ENCODE results near the gene CACNA1H. TPM values are rescaled to one million over a fixed set of nuclear protein-coding genes. Genes with fewer than 3 reads are reported as not detected.

The CACNA1H gene
- total RNA-seq, 4 donors from 2014 or later = 133 to 330 (median 173) TPM

DNA sequence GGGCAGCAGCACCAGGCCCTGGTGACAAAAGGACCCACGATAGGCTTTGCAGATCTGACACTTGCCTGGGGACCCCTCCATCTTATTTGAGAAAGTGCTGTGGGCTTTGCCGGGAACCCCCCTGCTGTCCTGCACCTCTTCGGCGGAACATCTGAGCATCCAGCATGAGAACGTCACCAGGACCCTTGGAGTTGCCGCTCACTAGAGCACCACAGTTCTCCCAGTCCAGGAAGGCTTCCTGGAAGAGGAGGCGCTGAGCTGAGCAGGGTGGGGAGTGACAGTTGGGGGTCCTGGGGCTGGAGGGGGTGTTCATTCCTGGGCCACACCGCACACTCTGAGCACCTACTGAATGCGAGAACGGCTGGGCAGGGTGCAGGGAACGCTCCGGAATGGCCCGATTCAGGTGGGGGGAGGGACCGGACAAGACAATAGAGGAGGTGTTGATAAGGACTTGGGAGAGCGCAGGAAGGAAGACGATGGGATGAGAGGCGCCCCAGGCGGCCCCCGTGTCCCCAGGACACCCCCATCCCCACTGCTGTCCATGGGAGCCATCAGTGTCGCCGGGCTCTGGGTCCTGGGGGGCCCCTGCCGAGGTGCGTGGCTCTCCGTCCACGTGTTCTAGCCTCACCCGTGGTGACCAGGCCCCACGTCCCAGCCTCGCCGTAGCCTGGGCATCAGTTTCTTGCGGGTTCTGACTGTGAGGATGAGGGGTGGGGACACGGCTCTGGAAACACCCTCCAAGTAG, 24.8 kb upstream of the CACNA1H start:
- TF ChIP-seq, protein P1, sequence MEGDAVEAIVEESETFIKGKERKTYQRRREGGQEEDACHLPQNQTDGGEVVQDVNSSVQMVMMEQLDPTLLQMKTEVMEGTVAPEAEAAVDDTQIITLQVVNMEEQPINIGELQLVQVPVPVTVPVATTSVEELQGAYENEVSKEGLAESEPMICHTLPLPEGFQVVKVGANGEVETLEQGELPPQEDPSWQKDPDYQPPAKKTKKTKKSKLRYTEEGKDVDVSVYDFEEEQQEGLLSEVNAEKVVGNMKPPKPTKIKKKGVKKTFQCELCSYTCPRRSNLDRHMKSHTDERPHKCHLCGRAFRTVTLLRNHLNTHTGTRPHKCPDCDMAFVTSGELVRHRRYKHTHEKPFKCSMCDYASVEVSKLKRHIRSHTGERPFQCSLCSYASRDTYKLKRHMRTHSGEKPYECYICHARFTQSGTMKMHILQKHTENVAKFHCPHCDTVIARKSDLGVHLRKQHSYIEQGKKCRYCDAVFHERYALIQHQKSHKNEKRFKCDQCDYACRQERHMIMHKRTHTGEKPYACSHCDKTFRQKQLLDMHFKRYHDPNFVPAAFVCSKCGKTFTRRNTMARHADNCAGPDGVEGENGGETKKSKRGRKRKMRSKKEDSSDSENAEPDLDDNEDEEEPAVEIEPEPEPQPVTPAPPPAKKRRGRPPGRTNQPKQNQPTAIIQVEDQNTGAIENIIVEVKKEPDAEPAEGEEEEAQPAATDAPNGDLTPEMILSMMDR (IDR thresholded peaks at IDR 0.05) = no peak
- TF ChIP-seq POLR2AphosphoS5 (IDR thresholded peaks at IDR 0.05) (no peak), EP300 (IDR thresholded peaks at IDR 0.05) (no peak), POLR2A (IDR thresholded peaks at IDR 0.05) (no peak)
- Histone ChIP-seq H3K27ac (no peak overlapping the region), H3K27me3 (peaks cover 7% of the 10 kb centered on the region), H3K4me1 (peaks cover 0 to 11% (median 0%) of the 10 kb centered on the region in 3 donors), H3K4me3 (no peak overlapping the region), H3K36me3 (no peaks in the 10 kb centered on the region), H3K9me3 (no peaks in the 10 kb centered on the region)
- 89% methylated on average over 10 of the region's 31 CpGs; no CpG with 5 or more reads in 1 of the 2 donors for WGBS, 2 donors (ENCODE audit: low coverage in 1 of 2)
- no peak for ATAC-seq

- Histone ChIP-seq H3K4me1 (peaks cover 0 to 11% (median 0%) of the 10 kb centered on the region in 3 donors), H3K27ac (no peak overlapping the region), H3K4me3 (no peak overlapping the region), H3K36me3 (no peaks in the 10 kb centered on the region), H3K9me3 (no peaks in the 10 kb centered on the region), H3K27me3 (no peaks in the 10 kb centered on the region)
- no peak for TF ChIP-seq POLR2AphosphoS5 (IDR thresholded peaks at IDR 0.05)
- TF ChIP-seq, protein P1 (IDR thresholded peaks at IDR 0.05) = no peak
- TF ChIP-seq EP300 (IDR thresholded peaks at IDR 0.05) = no peak
- TF ChIP-seq POLR2A (IDR thresholded peaks at IDR 0.05) = no peak
- 93 to 100% methylated on average over 1 to 15 of the region's 48 CpGs for WGBS, 2 donors (ENCODE audit: low coverage in 1 of 2)
- no peak for ATAC-seq
Measured at GRCh38 chr16:1129106-1129960, 23.6 kb upstream of the CACNA1H start.

GRCh38 chr16:1130382-1130781, 22.5 kb upstream of the CACNA1H start:
- Histone ChIP-seq H3K27me3 (peaks cover 8% of the 10 kb centered on the region), H3K4me1 (peaks cover 0 to 7% (median 0%) of the 10 kb centered on the region in 3 donors), H3K27ac (no peak overlapping the region), H3K36me3 (no peaks in the 10 kb centered on the region), H3K9me3 (no peaks in the 10 kb centered on the region), H3K4me3 (no peak overlapping the region)
- ATAC-seq = no peak
- WGBS, 2 donors (ENCODE audit: low coverage in 1 of 2) = no CpG with 5 or more reads among the region's 8 CpGs
- TF ChIP-seq EP300 (IDR thresholded peaks at IDR 0.05) (no peak), POLR2AphosphoS5 (IDR thresholded peaks at IDR 0.05) (no peak), POLR2A (IDR thresholded peaks at IDR 0.05) (no peak)
- TF ChIP-seq, protein P1 (IDR thresholded peaks at IDR 0.05) = no peak

GRCh38 chr16:1131378-1131994, 21.4 kb upstream of the CACNA1H start:
- peaks cover 8% of the 10 kb centered on the region for H3K27me3 ChIP-seq
- H3K4me3 ChIP-seq = no peak overlapping the region
- TF ChIP-seq, protein P1 (IDR thresholded peaks at IDR 0.05) = no peak
- TF ChIP-seq POLR2A (IDR thresholded peaks at IDR 0.05) (no peak), POLR2AphosphoS5 (IDR thresholded peaks at IDR 0.05) (no peak), EP300 (IDR thresholded peaks at IDR 0.05) (no peak)
- H3K36me3 ChIP-seq = no peaks in the 10 kb centered on the region
- no peak overlapping the region for H3K27ac ChIP-seq
- no peak for ATAC-seq
- no peaks in the 10 kb centered on the region for H3K4me1 ChIP-seq
- H3K9me3 ChIP-seq = no peaks in the 10 kb centered on the region
- WGBS, 2 donors (ENCODE audit: low coverage in 1 of 2) = no CpG with 5 or more reads among the region's 35 CpGs
